Bronchial epithelial cell (primary cell): Measurements from ENCODE around the gene DNAJC16. TPM values are rescaled to one million over a fixed set of nuclear protein-coding genes. Genes with fewer than 3 reads are reported as not detected.

Experiments
- DNase-seq: peaks from one replicate; pipeline ENCODE4 v3.0.0-alpha.2; 2010; ENCODE audit warnings: low read depth
- FAIRE-seq: peaks from 2 replicates; lab custom pipeline; 2011; peaks lifted over from hg19 to GRCh38; lab: Jason Lieb, UNC
- H3K27me3 ChIP-seq: 2 replicates; pipeline ENCODE4 v1.5.1; 2011; ENCODE audit warnings: low read length; ENCODE audit not compliant: control insufficient read depth, insufficient read depth
- H3K36me3 ChIP-seq: 2 replicates; pipeline ENCODE4 v1.5.1; 2011; ENCODE audit warnings: low read length; ENCODE audit not compliant: control insufficient read depth, insufficient read depth
- H3K4me3 ChIP-seq: 2 replicates; pipeline ENCODE4 v1.5.1; 2011; ENCODE audit warnings: mild to moderate bottlenecking, low read depth, low read length, control low read depth
- CTCF ChIP-seq: IDR thresholded peaks from 2 replicates; pipeline ENCODE4 v1.5.1; 2011; ENCODE audit warnings: mild to moderate bottlenecking, moderate library complexity, low read length, control low read depth, inconsistent platforms; ENCODE audit not compliant: insufficient read depth, severe bottlenecking
- total RNA-seq: library from RNA; depleted of rRNA; stranded (reverse); fragments of >200 nt; gene quantifications from 2 replicates; pipeline ENCODE4 v1.2.1, GENCODE V29; 2014

The DNAJC16 gene
- total RNA-seq, 1 donor from 2014 or later, result 7.6 TPM

DNA sequence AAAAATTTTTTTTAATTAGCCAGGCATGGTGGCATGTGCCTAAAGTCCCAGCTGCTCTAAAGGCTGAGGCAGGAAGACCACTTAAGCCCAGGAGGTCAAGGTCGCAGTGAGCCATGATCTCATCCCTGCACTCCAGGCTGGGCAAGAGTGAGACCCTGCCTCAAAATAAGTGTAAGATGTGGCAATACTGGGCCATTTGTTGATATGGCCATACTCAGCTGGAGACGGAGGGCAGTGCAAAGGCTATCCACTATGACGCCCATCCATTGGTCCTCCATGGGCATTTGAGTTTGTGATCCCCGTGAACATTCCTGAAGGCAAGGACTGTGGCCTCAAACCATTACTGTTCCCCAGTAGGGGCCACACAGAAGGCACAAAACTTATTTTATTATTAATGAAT is 4.1 kb upstream of the DNAJC16 start:
- DNase-seq (no peak), FAIRE-seq (no peak)
- Histone ChIP-seq H3K36me3 (no peaks in the 10 kb centered on the region), H3K27me3 (no peaks in the 10 kb centered on the region), H3K4me3 (no peak overlapping the region)
- TF ChIP-seq CTCF, result no peak

GRCh38 chr1:15523104-15524020 is 3.3 kb upstream of the DNAJC16 start:
- Histone ChIP-seq H3K4me3 (peak overlapping the region; percentile 50), H3K27me3 (no peaks in the 10 kb centered on the region), H3K36me3 (no peaks in the 10 kb centered on the region)
- TF ChIP-seq CTCF, result no peak
- FAIRE-seq (no peak), DNase-seq (peak; percentile 18)

DNA sequence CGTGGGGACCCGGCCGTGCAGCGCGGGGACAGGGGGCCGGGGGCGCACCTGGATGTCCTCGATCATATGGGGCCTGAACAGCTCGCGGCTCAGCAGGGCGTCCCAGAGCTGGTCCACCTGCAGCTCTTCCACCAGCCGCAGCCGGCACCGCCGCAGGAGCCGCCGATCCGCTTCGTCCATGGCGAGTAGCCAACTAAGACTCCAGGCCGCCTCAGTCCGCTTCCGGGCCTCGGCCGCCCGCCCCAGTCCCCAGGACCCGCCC is 2.7 kb upstream of the DNAJC16 start, which contains the start of gene CASP9:
Gene CASP9 (minus strand): TSS at position 195 of the 262 bp plus-strand sequence. CDS start 15 bp downstream, at position 180.
- no peak for TF ChIP-seq CTCF
- no peaks in the 10 kb centered on the region for H3K27me3 ChIP-seq
- H3K36me3 ChIP-seq, result no peaks in the 10 kb centered on the region
- DNase-seq (no peak), FAIRE-seq (no peak)
- peak within 1 kb of the TSS; percentile 68 for H3K4me3 ChIP-seq

DNA sequence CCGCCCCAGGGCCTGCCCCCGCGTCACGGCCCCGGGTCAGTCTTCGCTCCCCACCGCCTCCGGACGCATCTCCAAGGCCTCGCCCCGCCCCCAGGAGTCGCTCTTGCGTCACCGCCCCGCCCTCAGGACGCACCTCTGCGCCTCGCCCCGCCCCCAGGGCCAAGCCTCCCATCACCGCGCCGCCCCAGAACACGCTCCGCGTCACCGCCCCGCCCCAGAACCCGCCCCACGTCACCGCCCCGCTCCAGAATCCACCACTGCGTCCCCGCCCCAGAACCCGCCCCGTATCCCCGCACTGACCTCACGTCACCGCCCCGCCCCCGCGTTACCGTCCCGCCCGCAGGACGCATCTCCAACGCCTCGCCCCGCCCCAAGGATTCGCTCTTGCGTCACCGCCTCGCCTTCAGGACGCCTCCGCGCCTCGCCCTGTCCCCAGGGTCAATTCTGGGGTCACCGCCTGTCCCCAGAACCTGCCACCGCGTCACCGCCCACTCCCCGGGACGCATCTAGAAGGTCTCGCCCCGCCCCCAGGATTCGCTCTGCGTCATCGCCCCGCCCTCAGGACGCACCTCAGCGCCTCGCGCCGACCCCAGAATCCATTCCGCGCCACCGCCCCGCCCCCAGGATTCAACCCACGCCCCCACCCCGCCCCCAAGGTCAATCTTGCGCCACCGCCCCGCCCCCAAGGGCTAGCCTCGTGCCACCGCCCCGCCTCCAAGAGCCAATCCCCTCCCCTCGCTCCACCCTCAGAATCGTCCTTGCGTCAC is 2.2 kb upstream of the DNAJC16 start:
- H3K4me3 ChIP-seq, result peak overlapping the region; percentile 50
- no peaks in the 10 kb centered on the region for H3K27me3 ChIP-seq
- TF ChIP-seq CTCF, result no peak
- H3K36me3 ChIP-seq, result no peaks in the 10 kb centered on the region
- no peak for DNase-seq
- FAIRE-seq, result no peak

DNA sequence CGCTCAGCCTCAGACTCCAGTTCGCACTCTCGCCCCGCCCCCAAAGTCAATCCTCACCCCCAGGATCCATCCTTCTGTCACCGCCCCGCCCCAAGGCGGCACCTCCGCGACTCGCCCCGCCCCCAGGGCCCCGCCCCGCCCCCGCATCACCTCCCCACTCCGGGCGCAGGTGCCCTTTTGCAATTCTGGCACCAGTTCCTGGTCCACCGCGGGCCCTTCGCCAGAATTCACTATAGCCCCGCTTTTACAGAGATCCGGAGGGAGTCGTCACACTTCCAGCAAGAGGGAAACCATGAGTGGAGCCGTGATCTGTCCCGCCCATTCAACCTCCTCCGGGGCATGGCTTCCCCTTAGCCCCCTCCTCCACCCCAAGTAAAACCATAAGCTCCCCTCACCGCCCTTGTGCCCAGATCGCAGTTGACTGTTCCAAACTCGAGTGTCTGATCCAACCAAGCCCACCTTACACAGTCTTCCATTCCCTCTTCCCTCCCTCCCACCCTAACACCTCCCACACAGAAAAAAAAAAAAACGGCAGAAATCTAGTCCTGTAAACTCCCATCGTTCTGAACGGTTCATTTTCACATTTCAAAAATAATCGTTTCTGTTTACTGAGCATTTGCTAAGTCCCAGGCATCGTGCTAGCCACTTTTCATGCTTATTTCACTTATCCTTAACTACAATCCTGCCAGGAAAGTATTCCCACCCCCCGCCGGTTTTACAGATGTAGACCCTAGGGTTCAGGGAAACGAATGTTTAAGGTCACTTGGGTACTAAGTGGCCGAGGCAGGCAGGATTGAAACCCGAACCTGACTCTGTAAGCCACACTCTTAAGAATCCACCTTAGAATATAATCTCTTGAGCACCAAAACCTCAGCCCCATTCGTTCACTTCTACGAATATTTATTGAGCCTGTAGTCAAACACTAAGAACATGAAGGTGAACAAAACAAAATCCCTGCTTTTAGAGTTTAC is 1.3 kb upstream of the DNAJC16 start:
- no peak for TF ChIP-seq CTCF
- Histone ChIP-seq H3K4me3 (peak overlapping the region; percentile 68), H3K36me3 (no peaks in the 10 kb centered on the region), H3K27me3 (no peaks in the 10 kb centered on the region)
- DNase-seq (peak; percentile 89), FAIRE-seq (no peak)
